Ascending aorta (tissue), 2 donors: ENCODE data around the gene DND1. TPM values are rescaled to one million over a fixed set of nuclear protein-coding genes. Genes with fewer than 3 reads are reported as not detected.
A peak's percentile ranks its signal among the peaks of the same experiment; 100 is the strongest.
"Not testable (repeated sequence)": the region's sequence is repeated elsewhere in the genome, so short reads cannot be mapped to it uniquely, and the experiment has no call there.

ENCODE experiments used
- DNase-seq, 2 donors: peaks; one replicate each; pipeline ENCODE4 v3.0.0-alpha.2; 2019; ENCODE audit warnings: low spot score in 2 of 2
- H3K27ac ChIP-seq, 2 donors: fragments of 200-600 bp; sonication (generic); one replicate each; pipeline ENCODE4 v1.5.1; 2016 to 2017; ENCODE audit warnings: mild to moderate bottlenecking in 1 of 2
- H3K27me3 ChIP-seq: fragments of 200-600 bp; sonication (generic); one replicate; pipeline ENCODE4 v1.5.1; 2017
- H3K36me3 ChIP-seq, 2 donors: fragments of 200-600 bp; sonication (generic); one replicate each; pipeline ENCODE4 v1.5.1; 2016
- H3K4me1 ChIP-seq, 2 donors: fragments of 200-600 bp; sonication (generic); one replicate each; pipeline ENCODE4 v1.5.1; 2016 to 2017; ENCODE audit warnings: mild to moderate bottlenecking in 1 of 2
- H3K4me3 ChIP-seq, 2 donors: fragments of 200-600 bp; sonication (generic); one replicate each; pipeline ENCODE4 v1.5.1; 2016 to 2017; ENCODE audit warnings: mild to moderate bottlenecking in 1 of 2
- H3K9me3 ChIP-seq, 2 donors: fragments of 200-600 bp; sonication (generic); one replicate each; pipeline ENCODE4 v1.5.1; 2016
- CTCF ChIP-seq, 3 experiments: fragments of 200-600 bp in 2 of 3; fragments of 450-650 bp in 1 of 3; sonication (generic) in 2 of 3; IDR thresholded peaks; one replicate each; pipeline ENCODE4 v1.5.1; 2016 to 2019; ENCODE audit warnings: antibody characterized with exemption in 3 of 3, mild to moderate bottlenecking in 1 of 3, moderate library complexity in 1 of 3
- intact Hi-C: fragments of 100-400 bp; cut with DNase I; formaldehyde crosslinking; loops from one replicate; pipeline ENCODE4 v1.15.1; 2023
- total RNA-seq: library from RNA; depleted of rRNA; stranded (reverse); fragments of >200 nt; gene quantifications from one replicate; pipeline ENCODE4 v1.1.0, GENCODE V29; 2016

The DND1 gene
- total RNA-seq, 1 donor from 2014 or later = 3.5 TPM

DNA sequence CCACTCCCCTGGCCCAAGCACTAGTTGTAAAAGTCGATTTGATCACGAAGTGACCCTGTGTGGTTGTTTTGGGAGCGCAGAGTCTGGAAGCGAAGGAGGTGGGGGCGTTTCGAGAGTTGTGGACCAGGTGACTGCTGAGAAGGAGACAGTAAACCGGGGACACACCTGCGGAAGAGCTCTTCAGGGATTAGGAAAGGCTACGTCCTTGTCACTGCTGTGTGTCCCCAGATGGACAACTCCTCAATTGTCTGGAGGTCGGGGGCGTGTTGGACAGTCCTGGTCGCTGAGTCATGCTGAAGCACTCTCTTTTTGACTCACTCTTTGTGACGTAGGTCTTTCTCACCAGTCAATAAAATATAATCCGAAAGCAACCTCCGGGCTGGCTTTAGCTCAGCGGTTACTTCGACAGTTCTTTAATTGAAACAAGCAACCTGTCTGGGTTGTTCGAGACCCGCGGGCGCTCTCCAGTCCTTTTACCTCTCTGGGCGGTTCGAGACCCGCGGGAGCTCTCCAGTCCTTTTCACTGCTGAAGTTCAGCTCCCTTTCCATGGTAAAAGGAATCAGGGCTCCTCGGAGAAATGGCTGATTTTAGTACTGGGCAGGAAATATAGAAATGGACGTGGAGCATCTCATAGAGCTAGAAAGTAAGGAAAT lies 37.6 kb upstream of the DND1 start:
- TF ChIP-seq CTCF (IDR thresholded peaks at IDR 0.05) = no peak
- peaks cover 0 to 6% of the 10 kb centered on the region in 2 donors for H3K36me3 ChIP-seq
- H3K4me3 ChIP-seq = peak overlapping the region; percentile 64 to 71
- H3K27ac ChIP-seq = peak overlapping the region; percentile 90 to 94
- H3K9me3 ChIP-seq = no peaks in the 10 kb centered on the region
- intact Hi-C loops = loop anchor here (1.0 to 10.0 kb wide), 5 partner anchors 11 to 614 kb away; partner anchors contain the start of genes APBB3, SLC35A4, TAF7 and ZMAT2
- peaks cover 0 to 4% of the 10 kb centered on the region in 2 donors for H3K4me1 ChIP-seq
- H3K27me3 ChIP-seq = no peaks in the 10 kb centered on the region
- peak; percentile 76 to 97 for DNase-seq

- intact Hi-C loops, DNase-seq, H3K27me3 ChIP-seq, H3K9me3 ChIP-seq, H3K4me3 ChIP-seq, H3K4me1 ChIP-seq, H3K27ac ChIP-seq: not testable (repeated sequence)
- H3K36me3 ChIP-seq = peaks cover 19 to 28% of the 10 kb centered on the region in 2 donors
These were observed 35.4 kb upstream of the DND1 start for GRCh38 chr5:140708787-140709186.

DNA sequence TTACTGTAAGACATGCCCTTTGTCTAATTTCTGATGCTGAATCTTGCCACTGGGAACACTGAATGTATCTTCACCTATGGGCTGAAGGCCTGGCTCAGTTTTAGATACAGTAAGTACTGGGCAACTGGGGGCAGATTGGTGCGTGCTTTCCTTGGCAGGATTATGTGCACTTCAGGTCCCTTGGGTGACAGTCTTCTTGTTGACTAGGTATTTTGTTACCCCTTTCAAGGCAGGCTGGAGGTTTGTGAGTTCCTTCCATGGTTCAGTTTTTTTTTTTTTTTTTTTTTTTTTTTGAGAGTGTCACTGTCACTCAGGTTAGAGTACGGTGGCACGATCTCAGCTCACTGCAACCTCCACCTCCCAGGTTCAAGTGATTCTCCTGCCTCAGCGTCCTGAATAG lies 34.4 kb upstream of the DND1 start:
- Histone ChIP-seq H3K4me3 (no peak overlapping the region), H3K9me3 (no peaks in the 10 kb centered on the region), H3K36me3 (peaks cover 28 to 38% of the 10 kb centered on the region in 2 donors), H3K4me1 (peaks cover 0 to 4% of the 10 kb centered on the region in 2 donors), H3K27me3 (no peaks in the 10 kb centered on the region), H3K27ac (peak overlapping the region; percentile 42 to 64)
- no peak for DNase-seq
- TF ChIP-seq CTCF (IDR thresholded peaks at IDR 0.05) = no peak
- intact Hi-C loops = no loop called here

GRCh38 chr5:140700177-140701144 lies 27.1 kb upstream of the DND1 start, which contains the start of gene ZMAT2:
Gene ZMAT2, plus strand, starts transcription at chr5:140700447. Its CDS starts 14 bp downstream, at chr5:140700461.
- Histone ChIP-seq H3K4me1 (peaks cover 3 to 14% of the 10 kb centered on the region in 2 donors), H3K9me3 (no peaks in the 10 kb centered on the region), H3K4me3 (peak within 1 kb of the TSS; percentile 75 to 79), H3K27me3 (no peaks in the 10 kb centered on the region), H3K27ac (peak within 1 kb of the TSS; percentile 71 to 76), H3K36me3 (peaks cover 66 to 80% of the 10 kb centered on the region in 2 donors)
- intact Hi-C loops = loop anchor here (1.0 to 5.0 kb wide), 3 partner anchors 11 to 153 kb away; partner anchors contain the start of genes EIF4EBP3 and WDR55
- TF ChIP-seq CTCF (IDR thresholded peaks at IDR 0.05) = no peak
- peak; percentile 90 to 97 for DNase-seq

- intact Hi-C loops = no loop called here
- no peak for DNase-seq
- H3K27me3 ChIP-seq = no peaks in the 10 kb centered on the region
- no peaks in the 10 kb centered on the region for H3K9me3 ChIP-seq
- TF ChIP-seq CTCF (IDR thresholded peaks at IDR 0.05) = no peak
- no peak overlapping the region for H3K4me3 ChIP-seq
- H3K36me3 ChIP-seq = peaks cover 49 to 67% of the 10 kb centered on the region in 2 donors
- peaks cover 3 to 29% of the 10 kb centered on the region in 2 donors for H3K4me1 ChIP-seq
- H3K27ac ChIP-seq = no peak overlapping the region
These were observed 23.6 kb upstream of the DND1 start for GRCh38 chr5:140696891-140697492.
